Kidney epithelial cell (primary cell): ENCODE data around the gene NMUR1. TPM values are rescaled to one million over a fixed set of nuclear protein-coding genes. Genes with fewer than 3 reads are reported as not detected.

ENCODE experiments used
- DNase-seq: peaks from one replicate; pipeline ENCODE4 v3.0.0-alpha.2; 2010; ENCODE audit warnings: low read depth
- H3K27me3 ChIP-seq: 2 replicates; pipeline ENCODE4 v1.6.0; 2011; ENCODE audit warnings: low read length; ENCODE audit not compliant: control insufficient read depth, insufficient read depth
- H3K36me3 ChIP-seq: 2 replicates; pipeline ENCODE4 v1.5.1; 2011; ENCODE audit warnings: low read length; ENCODE audit not compliant: control insufficient read depth, insufficient read depth
- H3K4me3 ChIP-seq: 2 replicates; pipeline ENCODE4 v1.5.1; 2011; ENCODE audit warnings: low read depth, mild to moderate bottlenecking, control low read depth, low read length
- total RNA-seq: library from RNA; depleted of rRNA; stranded (reverse); fragments of >200 nt; gene quantifications from 2 replicates; pipeline ENCODE4 v1.2.3, GENCODE V29; 2015
- TF ChIP-seq, protein P1 (sequence below): IDR thresholded peaks from 2 replicates; pipeline ENCODE4 v1.5.1; 2011; ENCODE audit warnings: mild to moderate bottlenecking, moderate library complexity, low read length, control low read depth, inconsistent platforms; ENCODE audit not compliant: insufficient read depth, poor library complexity, severe bottlenecking

NMUR1 gene
- total RNA-seq, 1 donor from 2014 or later = not detected

- H3K27me3 ChIP-seq = peaks cover 24% of the 10 kb centered on the region
- no peak for DNase-seq
- TF ChIP-seq, protein P1, sequence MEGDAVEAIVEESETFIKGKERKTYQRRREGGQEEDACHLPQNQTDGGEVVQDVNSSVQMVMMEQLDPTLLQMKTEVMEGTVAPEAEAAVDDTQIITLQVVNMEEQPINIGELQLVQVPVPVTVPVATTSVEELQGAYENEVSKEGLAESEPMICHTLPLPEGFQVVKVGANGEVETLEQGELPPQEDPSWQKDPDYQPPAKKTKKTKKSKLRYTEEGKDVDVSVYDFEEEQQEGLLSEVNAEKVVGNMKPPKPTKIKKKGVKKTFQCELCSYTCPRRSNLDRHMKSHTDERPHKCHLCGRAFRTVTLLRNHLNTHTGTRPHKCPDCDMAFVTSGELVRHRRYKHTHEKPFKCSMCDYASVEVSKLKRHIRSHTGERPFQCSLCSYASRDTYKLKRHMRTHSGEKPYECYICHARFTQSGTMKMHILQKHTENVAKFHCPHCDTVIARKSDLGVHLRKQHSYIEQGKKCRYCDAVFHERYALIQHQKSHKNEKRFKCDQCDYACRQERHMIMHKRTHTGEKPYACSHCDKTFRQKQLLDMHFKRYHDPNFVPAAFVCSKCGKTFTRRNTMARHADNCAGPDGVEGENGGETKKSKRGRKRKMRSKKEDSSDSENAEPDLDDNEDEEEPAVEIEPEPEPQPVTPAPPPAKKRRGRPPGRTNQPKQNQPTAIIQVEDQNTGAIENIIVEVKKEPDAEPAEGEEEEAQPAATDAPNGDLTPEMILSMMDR = no peak
These were observed 4.7 kb downstream of the NMUR1 start for GRCh38 chr2:231525248-231526163.

GRCh38 chr2:231524477-231525247 is 5.6 kb downstream of the NMUR1 start:
- peaks cover 16% of the 10 kb centered on the region for H3K27me3 ChIP-seq
- TF ChIP-seq, protein P1 = no peak
- DNase-seq = no peak
- no peaks in the 10 kb centered on the region for H3K36me3 ChIP-seq
- no peak overlapping the region for H3K4me3 ChIP-seq

More at GRCh38 chr2:231525248-231526163, 4.7 kb downstream of the NMUR1 start:
- Histone ChIP-seq H3K4me3 (no peak overlapping the region), H3K36me3 (no peaks in the 10 kb centered on the region)

DNA sequence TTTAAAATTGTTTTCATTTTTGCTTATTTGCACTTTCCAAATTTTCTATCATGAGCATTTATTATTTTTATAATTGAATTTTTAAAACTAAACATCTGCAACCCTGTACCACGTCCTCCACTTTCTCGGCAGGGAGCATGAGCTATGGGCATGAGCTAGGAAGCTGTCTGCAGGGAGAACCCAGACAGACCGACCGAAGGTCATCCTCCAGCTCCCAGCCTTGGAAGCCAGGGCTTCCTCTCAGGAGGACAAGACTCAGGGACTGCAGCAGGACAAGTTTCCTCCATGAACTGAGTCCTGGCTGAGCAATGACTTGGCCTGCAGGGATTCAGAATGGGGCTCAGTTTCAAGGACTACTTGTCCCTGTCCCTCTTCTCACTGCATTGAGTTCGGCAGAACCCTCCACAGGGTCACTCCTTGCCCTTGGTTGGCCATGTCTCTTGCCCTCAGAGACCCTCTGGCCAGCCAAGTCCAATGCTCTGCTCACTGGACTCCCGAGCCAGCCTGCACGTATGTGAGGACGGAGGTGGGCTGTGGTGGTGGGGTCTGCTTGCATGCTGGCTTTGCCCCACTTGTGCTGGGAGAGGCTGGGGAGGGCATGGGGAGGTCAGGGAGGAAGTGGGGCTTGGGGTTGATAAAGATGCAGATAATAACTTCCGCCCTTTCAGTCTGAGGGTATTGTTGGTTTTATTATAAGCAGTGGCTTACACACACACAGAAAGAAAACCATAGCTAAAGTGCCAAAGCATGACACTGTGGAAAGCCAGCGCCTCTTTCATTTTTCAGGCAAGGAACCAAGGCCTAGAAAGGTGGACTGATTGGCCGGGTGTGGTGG is 6.6 kb downstream of the NMUR1 start:
- H3K4me3 ChIP-seq = no peak overlapping the region
- H3K27me3 ChIP-seq = peaks cover 7% of the 10 kb centered on the region
- no peak for DNase-seq
- H3K36me3 ChIP-seq = no peaks in the 10 kb centered on the region
- TF ChIP-seq, protein P1 = no peak

- no peak overlapping the region for H3K4me3 ChIP-seq
- DNase-seq = no peak
- TF ChIP-seq, protein P1 = no peak
- H3K36me3 ChIP-seq = no peaks in the 10 kb centered on the region
- H3K27me3 ChIP-seq = no peaks in the 10 kb centered on the region
These were observed 7.6 kb downstream of the NMUR1 start for GRCh38 chr2:231522418-231523180.

DNA sequence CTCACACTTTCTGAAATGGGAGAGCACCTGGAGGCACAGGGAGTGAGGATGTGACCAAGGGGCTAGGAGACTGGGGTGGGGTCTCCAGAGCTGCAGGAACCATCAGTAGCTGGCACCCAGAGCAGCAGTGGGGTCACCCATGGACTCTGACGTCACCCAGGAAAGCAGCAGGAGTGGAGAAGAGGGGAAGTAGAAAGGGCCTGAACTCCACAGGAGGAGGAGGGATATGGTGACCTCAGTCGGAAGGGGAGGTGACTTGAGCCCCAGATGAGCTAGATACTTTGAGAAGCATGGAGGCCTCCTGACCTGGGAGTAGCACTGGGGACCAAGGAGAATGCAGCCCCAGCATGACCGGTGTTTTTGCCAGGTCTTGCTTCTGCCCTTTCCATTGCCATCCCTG is 8.8 kb downstream of the NMUR1 start:
- Histone ChIP-seq H3K27me3 (no peaks in the 10 kb centered on the region), H3K4me3 (no peak overlapping the region), H3K36me3 (no peaks in the 10 kb centered on the region)
- TF ChIP-seq, protein P1 = no peak
- no peak for DNase-seq
